ENCODE measurements around the gene SF1.
"Not testable (repeated sequence)": the region's sequence is repeated elsewhere in the genome, so short reads cannot be mapped to it uniquely, and the experiment has no call there.

The SF1 gene

DNA sequence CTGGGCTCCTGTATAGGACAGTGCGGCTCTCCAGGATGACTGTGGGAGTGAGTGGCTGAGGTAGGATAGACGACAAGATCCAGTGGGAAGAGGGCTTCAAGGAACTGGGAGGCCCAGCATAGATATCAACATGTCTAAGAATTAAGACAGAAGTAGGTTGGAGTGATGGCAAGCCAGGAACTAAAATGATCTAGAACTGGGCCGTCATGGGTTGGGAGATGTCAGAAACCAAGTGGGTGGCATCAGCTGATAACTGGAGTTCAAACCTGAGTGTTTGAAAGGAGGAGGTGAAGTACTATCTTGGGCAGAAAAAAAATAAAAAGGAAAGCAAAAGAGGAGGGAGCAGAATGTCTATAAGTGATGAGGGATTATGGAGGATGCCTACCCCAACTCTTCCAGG is 39.1 kb upstream of the SF1 start:
- TF ChIP-seq, protein P1, sequence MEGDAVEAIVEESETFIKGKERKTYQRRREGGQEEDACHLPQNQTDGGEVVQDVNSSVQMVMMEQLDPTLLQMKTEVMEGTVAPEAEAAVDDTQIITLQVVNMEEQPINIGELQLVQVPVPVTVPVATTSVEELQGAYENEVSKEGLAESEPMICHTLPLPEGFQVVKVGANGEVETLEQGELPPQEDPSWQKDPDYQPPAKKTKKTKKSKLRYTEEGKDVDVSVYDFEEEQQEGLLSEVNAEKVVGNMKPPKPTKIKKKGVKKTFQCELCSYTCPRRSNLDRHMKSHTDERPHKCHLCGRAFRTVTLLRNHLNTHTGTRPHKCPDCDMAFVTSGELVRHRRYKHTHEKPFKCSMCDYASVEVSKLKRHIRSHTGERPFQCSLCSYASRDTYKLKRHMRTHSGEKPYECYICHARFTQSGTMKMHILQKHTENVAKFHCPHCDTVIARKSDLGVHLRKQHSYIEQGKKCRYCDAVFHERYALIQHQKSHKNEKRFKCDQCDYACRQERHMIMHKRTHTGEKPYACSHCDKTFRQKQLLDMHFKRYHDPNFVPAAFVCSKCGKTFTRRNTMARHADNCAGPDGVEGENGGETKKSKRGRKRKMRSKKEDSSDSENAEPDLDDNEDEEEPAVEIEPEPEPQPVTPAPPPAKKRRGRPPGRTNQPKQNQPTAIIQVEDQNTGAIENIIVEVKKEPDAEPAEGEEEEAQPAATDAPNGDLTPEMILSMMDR (IDR thresholded peaks at IDR 0.05; ENCODE audit: low read depth, low read length): no peak
- TF ChIP-seq, protein P2, sequence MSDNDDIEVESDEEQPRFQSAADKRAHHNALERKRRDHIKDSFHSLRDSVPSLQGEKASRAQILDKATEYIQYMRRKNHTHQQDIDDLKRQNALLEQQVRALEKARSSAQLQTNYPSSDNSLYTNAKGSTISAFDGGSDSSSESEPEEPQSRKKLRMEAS (IDR thresholded peaks at IDR 0.05; ENCODE audit: low read depth, low read length): no peak
- TF ChIP-seq POLR2A (IDR thresholded peaks at IDR 0.05; ENCODE audit: extremely low read depth, insufficient read length): no peak
- TF ChIP-seq MYC (IDR thresholded peaks at IDR 0.05; ENCODE audit: low read depth, low read length): no peak
- no peak overlapping the region for H3K4me3 ChIP-seq (ENCODE audit: low read depth, low read length)
- DNase-seq (ENCODE audit: low read depth): no peak

GRCh38 chr11:64815433-64815832 is 37.1 kb upstream of the SF1 start:
- DNase-seq (ENCODE audit: low read depth); H3K4me3 ChIP-seq (ENCODE audit: low read depth, low read length): not testable (repeated sequence)

DNA sequence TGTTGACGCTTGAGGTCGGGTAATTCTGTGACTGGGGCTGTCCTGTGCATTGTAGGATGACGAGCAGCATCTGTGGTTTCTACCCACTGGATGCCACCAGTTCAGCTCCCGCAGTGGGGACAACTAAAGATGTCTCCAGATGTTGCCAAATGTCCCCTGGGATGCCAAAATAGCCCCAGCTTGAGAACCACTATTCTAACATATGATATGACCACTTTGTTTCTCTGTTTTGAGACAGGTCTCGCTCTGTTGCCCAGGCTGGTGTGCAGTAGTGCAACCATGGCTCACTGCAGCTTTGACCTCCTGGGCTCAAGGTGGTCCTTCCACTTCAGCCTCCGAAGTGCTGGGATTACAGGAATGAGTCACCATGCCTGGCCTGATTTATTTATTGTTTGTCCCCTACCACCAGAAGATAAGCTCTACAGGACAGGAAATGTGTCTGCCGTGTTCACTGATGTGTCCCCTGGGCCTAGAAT is 36.4 kb upstream of the SF1 start:
- peak; percentile 57 for DNase-seq (ENCODE audit: low read depth)
- H3K4me3 ChIP-seq (ENCODE audit: low read depth, low read length): no peak overlapping the region
- TF ChIP-seq, protein P2 (IDR thresholded peaks at IDR 0.05; ENCODE audit: low read depth, low read length): no peak
- TF ChIP-seq, protein P1 (IDR thresholded peaks at IDR 0.05; ENCODE audit: low read depth, low read length): no peak
- TF ChIP-seq MYC (IDR thresholded peaks at IDR 0.05; ENCODE audit: low read depth, low read length) (no peak), POLR2A (IDR thresholded peaks at IDR 0.05; ENCODE audit: extremely low read depth, insufficient read length) (no peak)

GRCh38 chr11:64813826-64814225 is 35.5 kb upstream of the SF1 start:
- H3K4me3 ChIP-seq (ENCODE audit: low read depth, low read length): no peak overlapping the region
- no peak for TF ChIP-seq MYC (IDR thresholded peaks at IDR 0.05; ENCODE audit: low read depth, low read length)
- no peak for TF ChIP-seq POLR2A (IDR thresholded peaks at IDR 0.05; ENCODE audit: extremely low read depth, insufficient read length)
- TF ChIP-seq, protein P1 (IDR thresholded peaks at IDR 0.05; ENCODE audit: low read depth, low read length): no peak
- TF ChIP-seq, protein P2 (IDR thresholded peaks at IDR 0.05; ENCODE audit: low read depth, low read length): no peak
- no peak for DNase-seq (ENCODE audit: low read depth)

- DNase-seq (ENCODE audit: low read depth): no peak
- TF ChIP-seq MYC (IDR thresholded peaks at IDR 0.05; ENCODE audit: low read depth, low read length): 0 out of 2 replicates have a peak, but pooled peaks have one; percentile 42
- no peak for TF ChIP-seq POLR2A (IDR thresholded peaks at IDR 0.05; ENCODE audit: extremely low read depth, insufficient read length)
- TF ChIP-seq, protein P2 (IDR thresholded peaks at IDR 0.05; ENCODE audit: low read depth, low read length): peak; percentile 72
These were observed 32.5 kb upstream of the SF1 start for GRCh38 chr11:64810891-64811272.

DNA sequence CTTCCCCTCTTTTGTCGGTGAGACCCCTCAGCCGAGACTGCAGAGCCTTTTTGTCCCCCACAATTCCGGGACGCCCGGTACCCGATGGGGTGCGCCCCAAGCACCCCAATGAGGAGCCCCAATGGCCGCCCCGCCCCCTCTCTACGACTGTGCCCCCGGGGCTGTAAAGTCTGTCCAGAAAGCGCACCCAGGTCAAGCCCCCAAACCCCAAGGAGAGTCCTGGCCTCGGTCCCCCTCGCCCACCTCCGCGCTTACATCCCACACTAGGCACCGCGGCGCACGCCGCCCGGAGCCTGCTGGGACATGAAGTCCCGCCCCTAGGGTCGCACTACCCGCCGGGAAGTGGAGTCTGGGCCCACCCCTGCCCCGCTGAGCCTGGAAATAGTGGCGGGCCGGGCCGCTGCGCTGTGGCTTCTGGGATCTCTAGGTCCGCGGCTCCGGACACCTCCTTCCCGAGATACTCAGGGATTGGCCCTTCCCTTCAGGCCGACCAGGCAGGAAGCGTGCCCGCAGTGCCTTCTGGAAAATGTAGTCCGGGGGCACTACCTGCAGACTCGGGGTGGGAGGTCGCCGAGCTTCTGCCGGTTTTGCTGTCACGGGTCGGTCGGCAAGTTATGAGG is 32.0 kb upstream of the SF1 start, which contains the start of gene MEN1:
TSS of gene MEN1 (minus strand) at position 281 of the 620 bp plus-strand sequence. CDS start 442 bp downstream, outside the sequence.
- H3K4me3 ChIP-seq (ENCODE audit: low read depth, low read length): peak within 1 kb of the TSS; percentile 81
- TF ChIP-seq POLR2A (IDR thresholded peaks at IDR 0.05; ENCODE audit: extremely low read depth, insufficient read length) (peak; percentile 71), MYC (IDR thresholded peaks at IDR 0.05; ENCODE audit: low read depth, low read length) (peak; percentile 76)
- TF ChIP-seq, protein P1 (IDR thresholded peaks at IDR 0.05; ENCODE audit: low read depth, low read length): no peak
- TF ChIP-seq, protein P2 (IDR thresholded peaks at IDR 0.05; ENCODE audit: low read depth, low read length): peak; percentile 73
- DNase-seq (ENCODE audit: low read depth): peak; percentile 98

More at GRCh38 chr11:64810891-64811272, 32.5 kb upstream of the SF1 start:
- peak overlapping the region; percentile 81 for H3K4me3 ChIP-seq (ENCODE audit: low read depth, low read length)
